Activated gamma-delta T cell treated with Interleukin-2 at 50 U/mL for 16 hours (primary cell): ENCODE data around the gene SEC24D.

Source experiments
- DNase-seq: peaks from one replicate; pipeline ENCODE4 v3.0.0-alpha.2; 2020

The SEC24D gene

GRCh38 chr4:118772767-118773428 lies 63.0 kb downstream of the SEC24D start:
- no peak for DNase-seq

- no peak for DNase-seq
These were observed 63.7 kb downstream of the SEC24D start for GRCh38 chr4:118772081-118772766.

GRCh38 chr4:118770741-118771187 lies 65.2 kb downstream of the SEC24D start:
- no peak for DNase-seq

- DNase-seq: no peak
These were observed 66.8 kb downstream of the SEC24D start for GRCh38 chr4:118769161-118769560.

GRCh38 chr4:118767109-118767508 lies 68.8 kb downstream of the SEC24D start:
- no peak for DNase-seq

- no peak for DNase-seq
These were observed 70.5 kb downstream of the SEC24D start for GRCh38 chr4:118765399-118765798.

- DNase-seq: no peak
These were observed 73.0 kb downstream of the SEC24D start for GRCh38 chr4:118762730-118763477.

GRCh38 chr4:118762155-118762554 lies 73.8 kb downstream of the SEC24D start:
- DNase-seq: no peak

GRCh38 chr4:118761397-118762016 lies 74.4 kb downstream of the SEC24D start:
- no peak for DNase-seq

- no peak for DNase-seq
These were observed 75.4 kb downstream of the SEC24D start for GRCh38 chr4:118760493-118760892.

- no peak for DNase-seq
These were observed 75.8 kb downstream of the SEC24D start for GRCh38 chr4:118760092-118760491.

GRCh38 chr4:118759481-118759880 lies 76.4 kb downstream of the SEC24D start:
- DNase-seq: no peak

- no peak for DNase-seq
These were observed 77.6 kb downstream of the SEC24D start for GRCh38 chr4:118758293-118758692.

GRCh38 chr4:118757761-118758251 lies 78.1 kb downstream of the SEC24D start:
- no peak for DNase-seq

GRCh38 chr4:118756958-118757357 lies 79.0 kb downstream of the SEC24D start:
- no peak for DNase-seq

GRCh38 chr4:118756429-118756828 lies 79.5 kb downstream of the SEC24D start:
- DNase-seq: no peak

GRCh38 chr4:118755438-118756226 lies 80.3 kb downstream of the SEC24D start:
- DNase-seq: no peak

- no peak for DNase-seq
These were observed 81.0 kb downstream of the SEC24D start for GRCh38 chr4:118754890-118755289.

- DNase-seq: no peak
These were observed 82.2 kb downstream of the SEC24D start for GRCh38 chr4:118753685-118754084.

GRCh38 chr4:118753096-118753495 lies 82.8 kb downstream of the SEC24D start:
- no peak for DNase-seq

- no peak for DNase-seq
These were observed 83.4 kb downstream of the SEC24D start for GRCh38 chr4:118752551-118752950.

GRCh38 chr4:118751629-118752323 lies 84.2 kb downstream of the SEC24D start:
- DNase-seq: no peak
